ENCODE data around the gene NME3.
"Not testable (repeated sequence)": the region's sequence is repeated elsewhere in the genome, so short reads cannot be mapped to it uniquely, and the experiment has no call there.

NME3 gene

DNA sequence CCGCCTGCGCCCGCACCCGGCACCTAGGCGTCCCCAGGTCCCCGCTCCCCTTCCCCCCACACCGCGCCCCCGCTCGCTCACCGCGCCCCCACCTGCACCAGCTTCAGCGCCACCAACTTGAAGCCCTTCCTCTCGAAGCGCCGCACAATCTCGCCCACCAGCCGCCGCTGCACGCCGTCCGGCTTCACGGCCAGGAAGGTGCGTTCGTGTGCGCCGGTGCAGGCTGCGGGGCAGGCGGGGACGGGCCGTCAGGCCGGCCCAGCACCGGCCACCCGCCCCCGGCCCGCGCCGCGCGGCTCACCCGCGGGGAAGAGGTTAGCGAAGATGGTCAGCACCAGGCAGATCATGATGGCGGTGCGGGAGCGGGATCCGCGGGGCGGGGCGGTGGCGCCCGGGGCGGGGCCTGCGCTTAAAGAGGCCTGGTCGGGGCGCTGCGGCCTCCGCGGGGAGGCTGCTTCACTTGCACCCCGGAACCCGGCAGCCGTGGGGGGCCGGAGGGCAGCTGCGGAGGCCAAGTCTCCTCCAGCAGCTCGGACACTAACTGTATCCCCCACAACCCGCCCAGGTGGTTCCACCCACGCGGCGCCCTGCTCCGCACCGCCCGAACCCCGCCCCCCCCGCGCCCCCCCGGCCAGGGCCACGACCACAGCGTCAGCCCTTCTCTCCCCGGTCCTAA is at the start of gene NME3:
Gene NME3 (minus strand): TSS at position 356 of the 676 bp plus-strand sequence. CDS start 9 bp downstream, at position 347.
- DNase-seq, result no peak

GRCh38 chr16:1820946-1821290 is 49.6 kb upstream of the NME3 start:
- no peak for DNase-seq

DNA sequence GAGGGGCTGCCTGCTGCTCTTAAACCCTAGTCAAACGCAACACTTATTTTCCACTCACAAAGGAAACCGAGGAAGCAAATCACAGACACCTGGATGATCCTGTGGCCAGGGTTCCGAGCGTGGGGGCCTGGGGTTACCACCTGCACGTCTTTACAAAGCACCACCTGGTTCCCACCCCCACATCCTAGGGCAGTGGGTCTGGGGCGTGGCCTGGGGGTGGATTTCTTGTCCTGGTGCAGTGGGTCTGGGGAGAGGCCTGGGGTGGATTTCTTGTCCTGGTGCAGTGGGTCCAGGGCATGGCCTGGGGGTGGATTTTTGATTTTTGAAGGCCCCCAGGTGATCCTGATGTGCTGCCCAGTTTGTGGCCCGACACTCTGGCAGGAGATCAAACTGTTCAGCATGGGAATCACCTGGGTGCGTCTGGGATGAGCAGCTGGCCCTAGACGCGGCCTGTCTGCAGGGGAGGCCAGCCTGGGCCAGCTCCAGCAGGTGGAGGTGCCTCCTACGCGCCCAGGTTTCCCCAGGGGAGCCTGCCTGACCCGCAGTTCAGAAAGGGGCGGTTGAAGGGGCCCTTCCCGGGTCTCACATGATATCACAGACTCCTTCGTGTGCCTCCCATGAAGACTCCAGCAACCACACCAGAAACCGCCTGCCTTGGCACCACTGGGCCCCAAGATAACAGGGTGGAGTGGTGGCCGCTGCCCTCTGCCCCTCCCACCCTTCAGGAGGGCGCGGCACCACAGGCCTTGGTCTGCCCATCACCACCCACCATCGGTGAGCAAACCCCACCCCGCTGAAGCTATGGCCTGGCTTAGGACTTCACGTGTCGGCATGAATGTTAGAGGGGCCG is 49.0 kb upstream of the NME3 start:
- no peak for DNase-seq

- DNase-seq, result no peak
Measured at GRCh38 chr16:1819611-1820010, 48.3 kb upstream of the NME3 start.

GRCh38 chr16:1818873-1819525 is 47.7 kb upstream of the NME3 start:
- no peak for DNase-seq

- no peak for DNase-seq
Measured at GRCh38 chr16:1818204-1818872, 47.0 kb upstream of the NME3 start.

GRCh38 chr16:1817716-1818115 is 46.4 kb upstream of the NME3 start:
- no peak for DNase-seq

DNA sequence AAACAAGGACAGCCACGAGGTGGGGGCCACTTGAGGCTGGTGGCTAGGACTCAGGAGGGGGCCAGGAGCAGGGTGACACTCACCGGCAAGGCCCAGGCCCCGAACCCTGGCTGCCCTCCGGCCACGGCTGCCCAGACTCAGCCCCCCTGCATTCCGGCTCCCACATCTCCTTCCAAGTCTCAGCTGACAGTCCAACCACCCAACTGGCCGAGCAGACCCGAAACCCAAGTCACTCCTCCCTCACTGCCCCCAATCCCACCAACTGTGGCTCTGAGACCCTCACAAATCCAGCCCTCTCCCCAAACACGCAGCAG is 45.9 kb upstream of the NME3 start:
- DNase-seq, result no peak

DNA sequence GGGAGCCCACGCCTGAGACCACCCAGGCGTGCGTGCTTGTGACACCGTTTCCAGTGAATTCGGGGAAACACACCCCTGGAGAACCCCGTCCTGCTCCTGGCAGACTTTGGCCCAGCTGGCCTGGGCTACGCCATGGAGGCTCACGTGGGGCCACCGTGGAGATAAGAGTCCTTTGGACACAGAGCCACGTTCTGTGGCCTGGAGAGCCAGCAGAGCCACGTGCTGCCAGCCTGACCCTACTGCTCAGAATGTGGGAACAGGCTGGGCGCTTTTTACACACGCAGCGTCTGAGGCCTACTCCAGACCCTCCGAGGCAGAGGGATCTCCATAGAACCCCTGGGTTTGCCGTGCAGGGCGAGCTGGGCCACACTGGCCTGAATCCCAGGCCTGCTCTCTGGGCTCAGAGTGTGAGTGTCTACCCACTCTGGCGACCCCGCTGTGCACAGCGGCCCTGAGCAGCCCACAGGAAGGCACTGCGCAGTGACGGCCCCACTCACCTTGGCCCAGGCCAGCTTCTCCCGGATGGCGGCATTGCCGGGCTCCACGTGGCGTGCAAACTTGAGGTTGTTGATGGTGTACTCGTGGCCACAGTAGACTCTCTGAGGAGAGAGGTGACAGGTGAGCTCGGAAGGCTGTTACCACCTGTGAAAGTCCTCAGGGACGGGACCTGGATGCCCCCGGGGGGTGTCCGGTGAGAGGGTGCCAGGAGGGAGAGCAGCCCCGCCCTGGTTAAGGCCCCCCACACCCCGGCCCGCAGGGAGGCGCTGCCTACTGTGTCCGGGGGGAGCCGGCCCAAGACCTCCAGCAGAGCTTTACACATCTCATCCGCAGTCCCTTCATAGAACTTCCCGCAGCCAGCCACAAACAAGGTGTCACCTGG is 45.3 kb upstream of the NME3 start:
- no peak for DNase-seq

DNA sequence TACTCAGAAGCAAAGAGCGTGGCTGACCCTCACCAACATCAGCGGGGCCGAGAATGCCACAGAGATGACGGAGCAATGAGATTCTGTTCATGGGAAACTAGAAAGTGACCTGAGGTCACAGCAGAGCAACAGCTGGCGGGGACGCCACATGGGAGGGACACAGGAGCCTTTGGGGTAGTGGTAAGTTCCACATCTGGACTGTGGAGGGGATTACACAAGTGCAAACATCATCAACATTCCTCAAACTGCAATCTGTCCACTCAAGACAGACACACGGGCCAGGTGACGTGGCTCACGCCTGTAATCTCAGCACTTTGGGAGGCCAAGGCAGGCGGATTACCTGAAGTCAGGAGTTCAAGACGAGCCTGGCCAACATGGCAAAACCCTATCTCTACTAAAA is 44.1 kb upstream of the NME3 start:
- DNase-seq, result no peak

DNA sequence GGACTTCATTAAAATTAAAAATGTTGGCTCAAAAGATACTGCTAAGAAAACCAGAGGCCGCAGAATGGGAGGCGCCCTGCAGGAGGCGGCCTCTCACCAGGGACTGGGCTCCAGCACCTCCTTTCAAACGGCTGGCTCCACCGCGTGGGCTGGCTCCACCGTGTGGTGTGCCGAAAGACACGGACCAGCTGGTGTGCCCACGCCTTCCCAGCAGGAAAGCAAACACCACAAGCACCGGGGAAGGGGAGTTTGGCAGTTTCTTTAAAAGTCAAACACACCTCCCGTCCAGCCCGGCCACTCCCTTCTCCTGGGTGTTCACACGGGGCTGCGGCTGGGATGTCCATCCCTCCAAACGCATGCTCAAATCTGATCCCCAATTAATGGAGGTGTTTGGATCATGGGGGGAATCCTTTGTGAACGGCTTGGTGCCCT is 41.4 kb upstream of the NME3 start:
- no peak for DNase-seq

DNA sequence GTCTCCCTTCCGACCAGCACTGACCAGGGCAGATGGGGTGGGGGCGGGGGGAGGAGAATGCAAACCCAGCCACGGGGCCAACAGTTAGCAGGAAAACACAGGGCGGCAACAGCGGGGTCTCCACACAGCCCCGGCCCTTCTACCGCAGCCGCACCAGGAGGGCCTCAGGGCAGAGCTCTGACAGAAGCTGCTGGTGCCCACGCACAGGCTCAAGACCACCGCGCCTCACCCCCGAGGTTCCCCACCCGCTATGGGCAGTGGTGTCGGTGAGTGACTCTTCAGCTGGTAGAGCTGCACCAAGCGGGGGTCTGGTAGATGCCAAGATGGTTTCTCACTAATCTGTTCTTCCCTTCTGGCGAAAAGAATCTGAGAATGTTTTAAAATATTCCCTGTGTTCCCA is 39.2 kb upstream of the NME3 start:
- DNase-seq, result no peak

DNA sequence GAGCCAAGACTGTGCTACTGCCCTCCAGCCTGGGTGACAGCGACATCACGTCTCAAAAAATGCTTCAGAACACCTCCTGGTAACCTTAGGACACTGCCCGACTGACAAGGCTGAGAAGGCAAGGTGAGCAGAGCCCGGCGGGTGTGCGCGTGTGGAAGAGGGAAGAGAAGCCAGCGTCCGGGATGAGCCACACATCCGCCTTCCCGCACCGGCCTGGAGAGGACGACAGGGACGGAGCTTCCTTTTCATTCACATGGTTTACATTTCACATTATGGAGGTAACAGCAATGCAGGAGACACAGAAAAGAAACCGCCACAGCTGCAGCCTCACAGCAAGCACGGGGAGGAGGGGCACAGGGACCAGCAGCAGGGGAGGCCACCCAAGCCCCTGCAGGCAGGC is 38.8 kb upstream of the NME3 start:
- DNase-seq, result no peak

- DNase-seq, result no peak
Measured at GRCh38 chr16:1809281-1809801, 38.0 kb upstream of the NME3 start.

DNA sequence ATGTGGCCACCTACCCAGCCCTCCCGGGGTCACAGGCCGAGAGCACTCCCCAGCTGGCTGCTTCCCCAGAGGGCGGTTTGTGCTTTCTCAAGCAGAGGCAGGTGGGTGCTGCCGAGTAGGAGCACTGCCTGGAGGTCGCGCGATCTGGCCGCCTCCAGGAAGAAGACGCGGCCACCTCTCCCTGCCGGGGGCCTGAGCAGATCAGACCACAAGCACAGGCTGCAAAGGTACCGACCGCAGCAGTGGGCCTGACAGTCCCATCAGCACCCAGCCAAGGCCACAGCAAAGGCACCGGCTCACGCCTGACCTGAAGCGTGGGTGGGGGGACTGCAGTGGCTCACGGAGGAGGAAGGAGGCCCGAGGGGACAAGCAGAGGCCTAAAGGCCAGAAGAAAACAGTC is 37.3 kb upstream of the NME3 start:
- no peak for DNase-seq

GRCh38 chr16:1807626-1808025 is 36.3 kb upstream of the NME3 start:
- DNase-seq, result no peak

DNA sequence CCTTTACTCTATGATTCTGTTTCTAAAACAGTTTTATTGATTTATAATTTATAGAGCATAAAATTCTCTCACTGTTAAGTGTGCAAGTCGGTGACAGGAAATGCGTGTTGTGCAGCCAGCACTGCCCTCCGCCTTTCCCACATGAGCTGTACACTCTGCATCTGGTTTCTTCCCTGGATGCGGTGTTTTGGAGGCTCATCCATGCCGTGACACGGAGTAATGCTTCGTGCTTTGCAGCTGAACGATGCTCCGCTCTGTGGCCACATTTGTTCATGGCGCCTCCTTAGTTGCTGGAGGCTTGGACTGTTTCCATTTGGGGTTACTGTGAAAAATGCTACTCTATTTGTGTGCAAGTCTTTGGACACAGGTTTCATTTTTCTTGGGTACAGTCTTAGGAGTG is 29.4 kb upstream of the NME3 start:
- no peak for DNase-seq

- DNase-seq, result not testable (repeated sequence)
Measured at GRCh38 chr16:1799263-1799662, 27.9 kb upstream of the NME3 start.

GRCh38 chr16:1794908-1795666 is 23.7 kb upstream of the NME3 start:
- DNase-seq, result no peak

GRCh38 chr16:1794221-1794871 is 23.0 kb upstream of the NME3 start:
- DNase-seq, result no peak

Measured in NCI-H1105 (cell line).